Inferior parietal cortex (tissue), 1 donor: Measurements from ENCODE around the gene MYZAP.

Source experiments
- DNase-seq: peaks from one replicate; pipeline ENCODE4 v3.0.0-alpha.2; 2016; ENCODE audit errors: extremely low spot score

The MYZAP gene

GRCh38 chr15:57562196-57562769 is 29.4 kb upstream of the MYZAP start:
- DNase-seq = no peak

- DNase-seq = no peak
Measured at GRCh38 chr15:57563416-57563815, 28.3 kb upstream of the MYZAP start.

- no peak for DNase-seq
Measured at GRCh38 chr15:57565311-57565710, 26.4 kb upstream of the MYZAP start.

GRCh38 chr15:57566834-57567233 is 24.9 kb upstream of the MYZAP start:
- DNase-seq = no peak

GRCh38 chr15:57567891-57568290 is 23.8 kb upstream of the MYZAP start:
- no peak for DNase-seq

GRCh38 chr15:57568299-57568698 is 23.4 kb upstream of the MYZAP start:
- no peak for DNase-seq

GRCh38 chr15:57570340-57570739 is 21.4 kb upstream of the MYZAP start:
- no peak for DNase-seq

GRCh38 chr15:57570994-57571393 is 20.7 kb upstream of the MYZAP start:
- no peak for DNase-seq

- DNase-seq = no peak
Measured at GRCh38 chr15:57571725-57572124, 20.0 kb upstream of the MYZAP start.

GRCh38 chr15:57572468-57572867 is 19.2 kb upstream of the MYZAP start:
- DNase-seq = no peak

GRCh38 chr15:57573151-57573550 is 18.6 kb upstream of the MYZAP start:
- DNase-seq = no peak

- no peak for DNase-seq
Measured at GRCh38 chr15:57575363-57575762, 16.3 kb upstream of the MYZAP start.

GRCh38 chr15:57578288-57578900 is 13.3 kb upstream of the MYZAP start:
- no peak for DNase-seq

- DNase-seq = no peak
Measured at GRCh38 chr15:57580428-57580827, 11.3 kb upstream of the MYZAP start.

GRCh38 chr15:57580866-57581265 is 10.8 kb upstream of the MYZAP start:
- no peak for DNase-seq

GRCh38 chr15:57582090-57582489 is 9.6 kb upstream of the MYZAP start:
- no peak for DNase-seq

- no peak for DNase-seq
Measured at GRCh38 chr15:57583282-57583681, 8.4 kb upstream of the MYZAP start.

- no peak for DNase-seq
Measured at GRCh38 chr15:57583720-57584119, 8.0 kb upstream of the MYZAP start.

- no peak for DNase-seq
Measured at GRCh38 chr15:57586661-57587424, 4.9 kb upstream of the MYZAP start.

- DNase-seq = no peak
Measured at GRCh38 chr15:57589281-57589680, 2.4 kb upstream of the MYZAP start.

- no peak for DNase-seq
Measured at GRCh38 chr15:57589754-57590153, 1.9 kb upstream of the MYZAP start.

- no peak for DNase-seq
Measured at GRCh38 chr15:57591237-57591821, 375 bp upstream of the MYZAP start.

- no peak for DNase-seq
Measured at GRCh38 chr15:57592426-57592825, 722 bp downstream of the MYZAP start.
